Right cardiac atrium (tissue), 5 donors: ENCODE results near the gene MREG. TPM values are rescaled to one million over a fixed set of nuclear protein-coding genes. Genes with fewer than 3 reads are reported as not detected.

Source experiments
- ATAC-seq, 2 donors: fragments of 200-7000 bp; cut with Tn5 transposase; one replicate each; pipeline versions ENCODE4 v1.8.0 to v1.9.1; 2020; ENCODE audit warnings: moderate library complexity in 2 of 2, mild to moderate bottlenecking in 1 of 2
- DNase-seq, 3 donors: peaks; one replicate each; pipeline ENCODE4 v3.0.0-alpha.2; 2020
- H3K27ac ChIP-seq: one replicate; pipeline ENCODE4 v1.5.1; 2013; ENCODE audit warnings: mild to moderate bottlenecking, low read length, control low read depth, moderate library complexity
- H3K27me3 ChIP-seq: one replicate; pipeline ENCODE4 v1.6.1; 2013; ENCODE audit not compliant: control insufficient read depth, insufficient read depth
- H3K4me1 ChIP-seq: one replicate; pipeline ENCODE4 v1.6.1; 2013; ENCODE audit warnings: low read length; ENCODE audit not compliant: control insufficient read depth, insufficient read depth
- H3K4me3 ChIP-seq: one replicate; pipeline ENCODE4 v1.5.1; 2013; ENCODE audit warnings: low read length, control low read depth
- H3K9me3 ChIP-seq: one replicate; pipeline ENCODE4 v1.6.1; 2013; ENCODE audit warnings: low read length; ENCODE audit not compliant: control insufficient read depth
- WGBS: extraction: QIAGEN DNeasy Blood & Tissue Kit; methylation state at CpG from one replicate; pipeline ENCODE4 v1.1.7; 2013; 5-methylcytosine and 5-hydroxymethylcytosine counted together
- intact Hi-C, 4 donors: fragments of 100-400 bp; cut with DNase I; formaldehyde crosslinking; loops; one replicate each; pipeline versions ENCODE4 v1.11.0 to v1.14.0; 2022 to 2023
- polyA plus RNA-seq: library from polyadenylated mRNA; stranded (reverse); fragments of 200-250 nt; gene quantifications from one replicate; pipeline ENCODE4 v1.2.3, GENCODE V29; 2013
- total RNA-seq, 4 donors: library from RNA; stranded (reverse); fragmentation: NEBNext Ultra II Directional; extraction: Animal tissue kit (Norgen Biotek cat#: 25700); gene quantifications; one replicate each; pipeline ENCODE4 v1.2.1, GENCODE V29; 2021
- donor health status: healthy with polysubstance abuse.
- donor health status: DM: no; HTN: yes; CAD: no.
- donor health status: DM: no; HTN: no; CAD: no.
- donor health status: DM: no; HTN: yes; CAD: no; lungs with severe emphysema.
- donor health status: DM: yes; HTN: yes; CAD: no.

The MREG gene
- total and polyA plus RNA-seq, 5 donors: 0.31 to 0.82 (median 0.50) TPM

DNA sequence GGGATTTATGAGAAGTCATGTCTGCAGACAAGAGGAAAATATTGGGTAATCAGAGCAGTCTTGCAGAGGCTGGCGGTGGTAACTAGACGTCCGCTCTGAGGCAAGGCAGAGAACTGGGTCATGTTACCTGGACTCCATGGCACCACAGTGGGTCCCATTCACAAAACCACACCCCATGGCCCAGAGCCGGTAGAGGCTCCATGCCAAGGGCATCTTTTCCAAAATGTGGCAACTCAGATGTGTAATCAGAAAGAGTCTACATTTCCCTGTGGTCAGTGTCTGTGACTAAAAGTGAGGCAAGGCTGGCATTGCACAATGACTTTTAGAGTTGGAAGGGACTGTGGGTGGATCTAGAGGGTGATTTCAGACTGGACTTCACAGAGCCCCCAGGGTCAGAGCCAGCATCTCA is 113.1 kb downstream of the MREG start:
- H3K27ac ChIP-seq: no peak overlapping the region
- WGBS: 83% methylated on average over 4 of the region's 4 CpGs
- no peaks in the 10 kb centered on the region for H3K4me1 ChIP-seq
- no peak overlapping the region for H3K4me3 ChIP-seq
- no peaks in the 10 kb centered on the region for H3K27me3 ChIP-seq
- intact Hi-C loops: no loop called here
- ATAC-seq: peak; percentile 54 to 64
- no peaks in the 10 kb centered on the region for H3K9me3 ChIP-seq
- peak in 1 of 3 donors; percentile 38 for DNase-seq

DNA sequence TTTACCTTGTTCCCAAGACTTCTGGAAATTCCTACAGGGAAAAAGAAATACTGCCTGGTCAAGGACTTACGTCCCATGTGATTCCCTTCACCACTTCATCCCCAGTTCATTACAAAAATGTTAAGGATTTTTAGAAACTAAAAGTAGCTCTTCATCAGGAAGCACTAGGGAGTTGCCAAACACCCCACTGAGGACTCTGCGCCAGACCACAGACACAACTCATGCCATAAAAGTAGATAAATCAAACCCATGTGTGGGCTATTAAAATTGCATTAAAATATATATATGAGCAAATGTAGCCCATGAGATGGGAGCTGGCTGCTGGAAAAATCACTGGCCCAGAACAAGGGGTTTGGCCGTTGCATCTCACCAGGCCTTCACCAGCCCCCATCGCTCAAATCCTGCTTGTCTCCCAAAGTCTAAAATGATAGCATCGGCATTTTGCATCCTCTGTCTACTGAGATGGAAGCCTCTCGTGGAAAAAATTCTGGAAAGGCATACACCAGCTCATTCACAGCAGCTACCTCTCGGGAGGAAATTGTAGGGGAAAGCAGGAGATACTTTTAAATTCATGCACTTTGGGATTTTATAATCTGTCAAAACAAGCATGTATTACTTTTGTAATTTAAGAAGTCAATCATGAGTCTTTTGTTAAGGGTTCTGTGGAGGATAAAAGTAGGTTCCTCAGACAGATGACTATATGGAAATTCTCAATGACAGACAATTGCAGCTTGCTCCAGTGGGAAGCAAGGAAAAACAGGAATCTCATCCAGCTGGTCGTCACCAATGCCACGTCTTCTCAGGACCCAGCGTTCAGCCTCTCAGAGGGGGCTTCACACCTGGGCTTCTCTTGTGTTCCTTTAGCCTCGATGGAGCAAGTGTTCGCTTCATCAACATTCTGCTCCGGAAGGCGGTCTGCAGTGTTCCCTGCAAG is 113.9 kb downstream of the MREG start:
- no peak for DNase-seq
- Histone ChIP-seq H3K9me3 (no peaks in the 10 kb centered on the region), H3K27ac (no peak overlapping the region), H3K4me3 (no peak overlapping the region), H3K27me3 (no peaks in the 10 kb centered on the region), H3K4me1 (no peaks in the 10 kb centered on the region)
- intact Hi-C loops: no loop called here
- ATAC-seq: no peak
- 76% methylated on average over 14 of the region's 14 CpGs for WGBS

DNA sequence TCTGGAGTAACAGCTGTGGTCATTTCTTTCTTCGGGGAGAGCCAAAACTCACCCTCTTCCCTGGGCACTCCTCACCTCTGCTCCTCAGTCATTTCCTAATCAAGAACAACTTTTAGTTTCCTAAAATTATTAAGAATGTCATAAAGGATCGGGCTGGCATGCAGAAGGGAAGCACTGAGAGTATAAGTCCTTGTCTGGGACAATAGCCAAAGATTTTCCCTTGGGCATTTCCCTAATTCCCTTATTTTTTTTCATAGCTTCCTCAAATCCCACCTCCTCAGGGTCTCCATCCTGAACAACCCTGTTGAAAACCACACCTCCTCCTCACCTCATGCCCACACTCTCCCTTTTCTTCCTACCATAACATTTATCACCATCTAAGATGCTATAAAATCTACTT is 115.0 kb downstream of the MREG start:
- ATAC-seq (no peak), DNase-seq (no peak)
- no peaks in the 10 kb centered on the region for H3K27me3 ChIP-seq
- no peak overlapping the region for H3K4me3 ChIP-seq
- 71% methylated on average over 2 of the region's 2 CpGs for WGBS
- no peaks in the 10 kb centered on the region for H3K4me1 ChIP-seq
- H3K27ac ChIP-seq: no peak overlapping the region
- no peaks in the 10 kb centered on the region for H3K9me3 ChIP-seq
- intact Hi-C loops: no loop called here

DNA sequence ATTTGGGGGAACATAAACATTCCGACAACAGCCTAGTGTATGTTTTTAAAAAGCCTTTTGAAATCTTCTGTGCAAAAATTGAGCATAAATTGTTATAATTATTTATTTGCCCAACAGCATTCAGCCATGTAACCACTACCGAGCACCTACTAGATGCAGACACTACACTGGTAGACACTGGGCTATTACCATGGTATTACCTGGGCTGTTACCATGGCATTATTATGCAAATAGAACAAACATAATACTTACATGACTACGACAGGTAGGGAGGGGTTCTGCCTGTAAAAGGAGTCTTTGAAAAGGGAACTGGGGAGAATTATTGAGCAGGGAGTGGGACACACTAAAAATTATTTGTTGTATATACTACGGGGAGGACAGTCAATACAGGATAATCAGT is 116.4 kb downstream of the MREG start:
- WGBS: 70% methylated on average over 4 of the region's 4 CpGs
- intact Hi-C loops: no loop called here
- H3K4me3 ChIP-seq: no peak overlapping the region
- H3K27me3 ChIP-seq: no peaks in the 10 kb centered on the region
- no peaks in the 10 kb centered on the region for H3K9me3 ChIP-seq
- H3K27ac ChIP-seq: no peak overlapping the region
- DNase-seq (no peak), ATAC-seq (no peak)
- H3K4me1 ChIP-seq: no peaks in the 10 kb centered on the region

DNA sequence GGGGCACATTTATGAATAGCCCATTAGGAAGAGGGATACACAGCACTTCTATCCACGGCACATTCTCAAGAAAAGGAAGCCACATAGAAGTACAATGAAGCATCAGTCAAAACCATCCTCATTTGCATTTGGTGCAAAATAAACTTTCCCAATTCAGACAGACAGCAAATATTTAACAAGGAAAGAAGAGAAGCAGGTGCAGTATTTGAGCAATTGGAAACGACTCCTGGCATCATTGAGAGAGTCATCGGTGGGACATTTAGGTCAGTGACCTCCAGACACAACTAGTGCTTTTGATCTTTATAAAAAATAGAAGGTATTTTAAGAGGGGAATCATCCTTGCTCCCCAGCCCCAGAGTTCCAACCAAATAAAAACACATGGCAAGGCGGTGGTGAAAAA is 118.0 kb downstream of the MREG start:
- Histone ChIP-seq H3K27me3 (no peaks in the 10 kb centered on the region), H3K4me1 (no peaks in the 10 kb centered on the region), H3K9me3 (no peaks in the 10 kb centered on the region), H3K4me3 (no peak overlapping the region), H3K27ac (no peak overlapping the region)
- WGBS: 91% methylated on average over 4 of the region's 4 CpGs
- intact Hi-C loops: no loop called here
- ATAC-seq: no peak
- no peak for DNase-seq

Other genes with a start within 250 kb of the MREG start
- gene PECR, start 68.3 kb upstream of the MREG start, total RNA-seq: 1 to 10 TPM; 2.9 to 7.9 (median 6.0) TPM
- gene PECR, start 68.3 kb upstream of the MREG start, polyA plus RNA-seq: 5.1 TPM
- under 1 TPM in 3 of 4 donors, not detected in 1; 0.17 to 0.42 (median 0.32) TPM for gene TMEM169, start 68.4 kb upstream of the MREG start, total RNA-seq
- gene TMEM169, start 68.4 kb upstream of the MREG start, polyA plus RNA-seq: 0.14 TPM
- 100 to 1,000 TPM; 121 to 145 (median 129) TPM for gene XRCC5, start 95.8 kb upstream of the MREG start, total RNA-seq
- gene XRCC5, start 95.8 kb upstream of the MREG start, polyA plus RNA-seq: 57.7 TPM